Inflammatory macrophage (primary cell): ENCODE results near the gene PDIA5.

Experiments used
- DNase-seq, 2 donors: peaks; one replicate each; pipeline ENCODE4 v3.0.0-alpha.2; 2020 to 2022

Gene PDIA5

DNA sequence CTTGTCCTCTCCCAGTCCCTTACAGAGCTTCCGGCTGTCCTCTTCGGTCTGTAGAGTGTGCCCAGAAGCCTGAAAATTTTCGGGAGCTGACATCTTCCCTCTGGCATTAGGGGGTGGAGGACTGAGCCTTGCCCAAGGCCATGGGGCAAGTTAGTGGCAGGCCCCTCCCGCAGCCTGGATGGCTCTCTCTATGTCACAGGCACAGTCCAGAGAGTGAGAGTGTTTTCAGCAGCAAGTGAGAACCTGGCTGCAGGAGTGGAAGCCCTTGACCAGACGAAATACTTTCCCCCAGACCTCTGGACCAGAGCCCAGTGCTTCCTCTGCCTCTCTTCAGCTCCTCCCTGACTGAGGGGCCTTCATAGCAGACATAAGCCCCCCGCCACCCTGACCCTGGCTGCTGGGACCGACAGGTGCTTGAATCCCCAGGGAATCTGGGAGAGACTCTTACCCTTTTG lies 84.5 kb downstream of the PDIA5 start:
- DNase-seq = no peak

DNA sequence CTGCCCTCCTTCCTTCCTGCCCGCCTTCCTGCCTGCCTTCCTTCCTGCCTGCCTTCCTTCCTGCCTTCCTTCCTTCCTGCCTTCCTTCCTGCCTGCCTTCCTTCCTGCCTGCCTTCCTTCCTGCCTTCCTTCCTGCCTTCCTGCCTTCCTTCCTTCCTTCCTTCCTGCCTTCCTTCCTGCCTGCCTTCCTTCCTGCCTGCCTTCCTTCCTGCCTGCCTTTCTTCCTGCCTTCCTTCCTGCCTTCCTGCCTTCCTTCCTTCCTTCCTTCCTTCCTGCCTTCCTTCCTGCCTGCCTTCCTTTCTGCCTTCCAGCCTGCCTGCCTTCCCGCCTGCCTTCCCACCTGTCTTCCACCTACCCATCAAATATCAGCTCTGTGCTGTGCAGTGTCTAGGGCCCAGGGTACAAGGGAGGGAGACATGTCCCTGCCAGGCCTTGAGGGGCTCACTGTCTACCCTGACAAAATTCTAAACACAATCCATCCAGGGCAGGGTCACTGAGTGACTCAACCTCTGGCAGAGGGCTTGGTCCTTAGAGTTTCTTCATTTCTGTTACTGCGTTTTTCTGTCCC lies 85.1 kb downstream of the PDIA5 start:
- peak in 1 of 2 donors; percentile 1 for DNase-seq

DNA sequence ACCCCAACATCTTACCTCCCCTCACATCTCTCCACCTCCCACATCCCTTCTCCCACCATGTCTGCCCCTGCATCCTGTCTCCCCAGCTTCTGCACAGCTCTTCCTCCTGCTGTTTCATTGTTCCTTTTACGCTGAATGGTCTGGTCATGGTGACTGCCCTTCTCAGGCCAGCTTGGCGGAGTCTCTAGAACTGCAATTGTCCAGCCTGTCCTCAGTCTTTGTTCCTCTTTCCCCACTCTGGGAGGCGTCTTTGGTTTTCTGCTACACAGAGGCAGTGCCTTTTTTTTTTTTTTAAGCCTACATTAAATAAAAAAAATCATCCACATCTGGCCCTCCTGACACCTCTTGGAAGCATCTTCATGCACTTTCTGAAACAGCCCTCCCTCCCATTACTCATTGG lies 85.9 kb downstream of the PDIA5 start:
- peak; percentile 75 to 78 for DNase-seq

DNA sequence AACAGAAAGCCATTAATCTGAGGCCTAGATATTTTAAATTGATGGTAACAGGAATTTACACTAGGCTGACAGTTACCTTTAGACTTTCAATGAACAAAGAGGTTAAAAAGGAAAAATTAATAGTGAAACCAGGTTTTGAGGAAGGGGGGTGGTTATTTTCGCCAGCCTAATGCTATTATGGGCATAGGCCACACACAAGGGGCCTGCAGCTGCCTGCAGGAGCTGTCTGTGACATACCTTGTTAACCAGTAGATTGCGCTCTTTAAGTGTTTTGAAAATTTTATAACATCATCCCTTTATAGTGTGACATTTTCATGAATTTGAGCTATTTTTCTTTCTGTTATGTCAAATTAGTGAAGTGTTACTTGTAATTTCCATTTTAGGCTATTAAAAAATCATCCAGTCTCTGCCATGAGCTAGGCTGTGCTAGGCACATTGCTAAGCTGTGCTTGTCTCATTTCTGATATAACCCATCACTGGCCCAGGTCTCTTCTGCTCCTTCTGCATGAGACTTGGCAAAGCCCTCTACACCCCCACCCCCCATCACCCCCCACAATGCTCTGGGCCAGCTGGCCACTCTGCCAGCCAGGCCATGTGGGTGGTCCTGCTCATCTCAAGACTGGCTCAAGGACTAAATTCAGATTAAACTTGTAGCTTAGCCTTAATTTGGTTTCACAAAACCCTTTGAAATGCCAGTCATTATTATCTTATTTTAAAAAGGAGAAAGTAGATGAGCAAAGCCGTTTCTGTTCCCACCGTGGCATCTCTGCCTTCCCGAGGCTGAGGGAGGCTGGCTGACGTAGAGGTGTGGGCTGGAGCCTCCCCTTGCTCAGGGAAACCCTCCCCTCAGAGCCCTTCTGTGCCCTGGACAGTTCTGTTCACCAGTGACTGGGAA lies 86.5 kb downstream of the PDIA5 start:
- peak in 1 of 2 donors; percentile 16 for DNase-seq

DNA sequence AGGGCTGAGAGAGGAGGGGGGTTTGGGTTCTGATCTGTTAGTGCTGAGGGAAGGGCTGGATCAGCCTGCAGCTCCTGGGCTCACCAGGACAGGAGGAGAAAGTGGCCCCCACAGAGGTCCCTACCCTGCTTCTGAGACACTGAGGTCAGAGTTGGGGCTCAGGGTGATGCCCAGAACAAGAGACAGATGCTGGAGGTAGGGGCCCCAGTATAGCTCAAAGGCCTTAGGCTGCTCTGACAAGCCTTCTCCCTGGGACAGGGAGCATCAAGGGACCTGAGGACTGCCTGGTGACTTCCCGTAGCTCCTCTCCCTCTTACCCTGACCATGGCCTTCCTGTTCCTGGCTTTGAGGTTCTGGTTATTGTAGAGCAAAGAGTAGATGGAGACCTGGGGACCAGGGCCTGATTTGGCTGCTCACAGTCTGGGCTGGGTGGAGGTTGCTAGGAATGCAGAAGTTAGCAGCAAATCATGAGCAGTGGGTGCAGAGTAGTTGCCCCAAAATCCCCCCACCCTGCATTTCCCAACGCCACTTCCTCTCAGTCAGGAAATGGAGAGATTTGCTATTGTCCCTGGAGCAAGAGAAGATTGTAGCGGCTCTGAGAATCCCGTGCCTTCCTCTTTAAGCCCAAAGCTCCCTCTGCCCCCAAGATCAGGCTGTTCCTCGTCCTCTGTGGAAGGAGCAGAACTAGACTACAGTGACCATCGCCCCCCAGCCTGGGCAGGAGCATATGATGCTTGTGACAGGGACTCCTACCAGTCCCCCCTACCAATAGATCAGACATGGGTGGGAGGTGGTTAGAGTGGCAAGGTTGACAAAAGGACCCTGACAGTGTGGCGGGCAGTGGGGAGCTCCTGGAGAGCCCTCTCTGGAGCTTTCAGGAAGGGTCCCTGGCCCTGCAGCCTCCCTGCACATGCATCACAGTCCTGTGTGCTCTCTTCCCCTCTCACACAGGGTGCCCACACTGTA lies 87.5 kb downstream of the PDIA5 start:
- DNase-seq = peak; percentile 59 to 72

DNA sequence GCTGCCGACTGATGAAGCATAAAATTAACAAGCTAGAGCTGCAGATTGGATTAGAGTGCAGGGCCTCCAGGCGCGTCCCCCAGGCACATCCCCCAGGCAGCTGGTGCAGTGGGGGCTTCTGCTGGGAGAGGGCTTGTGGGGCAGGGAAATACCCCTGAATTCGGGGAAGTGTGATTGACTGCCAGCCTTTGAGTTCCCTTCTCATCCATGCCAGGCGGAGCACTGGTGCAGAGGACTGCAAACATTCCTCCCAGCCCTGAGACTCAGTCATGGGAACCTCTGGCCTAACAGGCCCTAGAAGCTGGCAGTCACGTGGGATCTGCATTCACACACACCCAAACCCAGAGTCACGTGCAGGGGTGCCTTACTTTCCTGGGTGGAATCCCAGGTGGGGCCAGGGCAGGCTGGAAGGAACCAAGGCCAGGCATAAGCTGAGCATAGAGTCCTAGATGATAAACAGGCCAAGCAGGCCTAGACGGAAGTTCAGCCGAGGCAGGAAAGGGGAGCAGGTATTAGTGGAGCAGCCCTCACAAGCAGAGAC lies 88.7 kb downstream of the PDIA5 start:
- no peak for DNase-seq

DNA sequence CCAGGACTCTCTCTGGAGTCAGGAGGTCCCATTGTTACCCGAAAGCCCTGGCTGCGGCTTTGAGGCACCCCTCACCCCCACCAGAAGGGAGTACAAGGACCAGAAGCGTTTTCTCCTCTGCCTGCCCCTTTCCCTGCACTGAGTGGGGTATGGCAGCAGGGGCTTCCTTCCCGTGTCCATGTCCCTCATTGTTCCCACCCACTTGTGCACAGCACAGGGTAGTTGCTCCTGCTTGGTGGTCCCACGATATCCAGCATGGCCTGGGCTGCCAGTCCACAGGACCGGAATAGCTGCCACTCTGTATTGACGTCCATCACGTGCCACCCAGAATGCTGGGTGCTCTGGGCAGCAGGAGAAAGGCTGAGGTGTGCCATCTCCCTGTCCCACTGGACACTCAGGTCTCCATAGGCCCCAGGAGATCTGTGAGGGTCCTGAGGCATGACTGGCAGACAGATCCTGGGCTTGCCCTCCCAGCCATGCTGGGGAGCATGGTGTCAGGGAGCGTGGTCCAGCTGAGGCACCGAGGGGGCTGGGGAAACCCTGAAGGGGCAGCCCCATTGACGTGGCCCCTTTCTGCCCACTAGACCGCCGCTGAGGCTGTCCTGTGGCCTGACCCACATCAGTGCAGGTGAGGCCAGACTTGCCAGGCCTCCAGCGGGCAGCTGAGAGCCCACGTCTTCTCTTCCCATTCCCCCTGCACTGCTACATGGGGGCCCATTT lies 89.6 kb downstream of the PDIA5 start:
- no peak for DNase-seq

DNA sequence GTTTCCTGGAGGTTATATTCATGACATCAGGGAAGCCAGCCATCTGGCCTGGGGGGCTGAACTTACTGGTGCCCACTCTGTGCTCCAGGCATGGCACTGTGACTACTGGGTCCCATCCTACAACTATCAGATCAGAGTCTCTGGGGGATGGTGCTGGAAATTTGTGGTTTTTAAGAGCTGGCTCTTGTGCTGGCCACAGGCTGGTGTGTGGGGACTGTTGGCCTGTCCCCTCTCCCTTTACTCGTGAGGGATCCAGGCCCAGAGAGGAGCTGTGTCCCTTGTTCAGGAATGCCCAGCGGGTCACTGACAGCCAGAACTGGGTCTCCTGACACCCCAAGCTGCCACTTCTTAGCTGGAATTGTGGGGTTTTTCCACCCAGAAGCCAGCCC lies 90.4 kb downstream of the PDIA5 start:
- DNase-seq = no peak

DNA sequence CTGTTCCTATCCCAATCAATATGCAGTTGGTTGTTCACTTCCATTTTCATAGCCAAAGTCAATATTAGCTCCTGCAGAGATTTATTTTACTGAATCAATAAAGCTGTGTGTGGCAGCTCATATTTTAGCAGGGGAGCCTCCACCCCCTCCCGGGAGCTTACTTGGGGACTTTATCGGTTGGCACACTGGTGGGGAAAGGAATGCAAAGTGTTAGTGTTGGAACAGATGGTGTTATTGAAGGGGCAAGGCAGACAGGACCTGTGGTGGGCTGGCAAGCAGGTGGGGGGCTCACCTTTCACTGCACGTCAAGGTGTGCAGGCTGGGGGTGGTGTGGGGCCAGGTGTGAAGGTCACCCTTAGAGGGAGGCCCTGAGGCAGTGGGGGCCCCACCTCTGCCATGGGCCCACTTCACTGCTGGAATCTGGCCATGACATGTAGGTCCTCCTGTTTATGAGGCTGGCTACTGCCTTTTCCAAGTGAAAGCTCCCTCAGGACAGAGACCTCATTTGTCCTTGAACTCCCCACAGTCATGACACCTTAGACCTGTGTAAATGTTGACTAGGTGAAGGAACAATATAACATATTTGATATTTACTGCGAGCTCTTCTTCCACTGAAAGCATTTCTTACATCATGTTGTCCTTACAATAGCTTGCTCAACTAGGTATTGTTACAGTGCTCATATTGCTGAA lies 90.9 kb downstream of the PDIA5 start:
- no peak for DNase-seq

DNA sequence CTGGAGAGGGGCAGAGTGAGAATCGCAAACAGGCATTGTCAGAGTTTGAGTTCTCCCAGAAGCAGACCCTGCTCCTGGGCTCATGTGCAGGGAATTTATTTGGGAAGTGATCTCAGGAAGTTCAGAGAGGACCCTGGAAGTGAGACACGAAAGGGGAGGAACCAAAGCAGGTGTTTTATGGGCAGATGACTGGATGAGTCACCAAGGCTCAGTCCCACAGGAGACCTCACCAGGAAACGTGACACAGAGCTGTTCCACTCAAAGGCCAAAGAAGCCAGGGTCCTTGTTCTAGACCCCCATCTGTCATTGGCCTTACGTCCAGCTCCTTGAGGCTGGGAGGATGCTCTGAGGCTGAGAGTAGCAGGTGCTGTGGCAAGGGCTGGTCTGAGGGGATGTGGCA lies 91.5 kb downstream of the PDIA5 start:
- DNase-seq = no peak

DNA sequence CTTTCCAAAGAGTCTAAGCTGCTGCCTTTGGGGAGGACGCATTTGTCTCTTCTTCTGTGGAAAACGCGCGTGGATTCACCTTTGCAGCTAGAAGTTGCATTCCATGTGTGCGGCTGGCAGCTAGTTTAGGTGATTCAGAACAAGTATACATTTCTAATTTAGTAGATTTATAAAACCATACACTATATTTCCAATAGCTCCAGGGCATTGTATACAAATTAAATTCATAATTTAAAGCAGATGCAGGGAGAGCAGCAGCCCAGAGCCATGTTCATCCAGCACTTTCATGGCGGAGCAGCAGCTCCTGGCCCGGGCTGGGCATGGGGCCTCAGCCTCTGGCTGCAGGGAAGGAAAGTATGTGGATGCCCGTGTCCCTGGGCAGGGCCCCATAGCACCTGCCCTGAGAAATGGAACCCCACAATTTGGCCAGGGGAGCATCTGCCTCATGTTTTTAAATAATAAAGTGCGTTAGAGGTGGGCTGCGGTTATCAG lies 92.1 kb downstream of the PDIA5 start:
- DNase-seq = no peak

DNA sequence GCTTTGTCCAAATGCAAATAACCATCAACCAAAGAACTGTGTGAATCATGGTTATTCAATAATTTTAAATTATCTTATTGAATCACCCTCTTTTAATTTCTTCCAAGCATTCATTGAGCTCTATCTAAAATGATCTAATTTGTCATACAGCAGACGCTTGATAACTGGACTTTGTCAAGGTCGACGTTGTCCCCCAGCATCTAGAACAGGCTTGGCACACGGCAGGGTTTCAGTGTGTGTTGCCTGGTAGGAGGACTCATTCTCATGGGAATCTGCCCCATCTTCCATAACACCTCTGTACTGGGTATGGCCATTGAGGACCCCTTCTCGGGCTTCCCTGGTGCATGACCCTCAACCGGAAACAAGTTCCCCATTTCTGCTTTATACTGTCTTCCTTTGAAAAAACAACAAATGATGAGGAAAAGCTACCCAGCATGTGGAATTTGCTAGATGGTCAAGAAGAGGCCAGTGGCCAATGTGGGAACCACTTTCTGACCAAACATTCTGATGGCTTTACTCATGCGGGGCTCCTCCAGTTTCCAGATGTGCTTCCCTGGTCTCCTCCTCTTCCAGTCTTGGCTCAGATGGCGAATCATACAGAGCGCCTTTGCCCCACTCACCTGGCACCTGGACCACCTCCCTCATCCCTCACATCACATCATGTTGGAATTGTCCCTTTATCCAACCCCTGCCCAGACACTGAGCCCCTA lies 93.3 kb downstream of the PDIA5 start:
- DNase-seq = no peak

DNA sequence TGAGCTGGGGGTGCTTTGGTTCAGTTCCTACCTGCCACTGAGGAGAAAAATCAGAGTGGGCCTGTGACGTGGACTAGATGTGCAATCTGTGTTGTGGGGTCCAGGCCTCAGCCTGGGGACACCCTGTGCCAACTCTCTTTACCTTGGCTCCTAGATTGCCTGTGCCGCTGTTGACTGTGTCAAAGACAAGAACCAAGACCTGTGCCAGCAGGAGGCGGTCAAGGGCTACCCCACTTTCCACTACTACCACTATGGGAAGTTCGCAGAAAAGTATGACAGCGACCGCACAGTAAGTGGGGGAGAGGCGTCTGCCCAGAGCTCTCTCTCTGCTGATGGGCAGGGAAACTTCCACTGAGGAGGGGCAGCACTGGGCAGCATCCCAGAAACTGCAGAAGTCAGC lies 94.3 kb downstream of the PDIA5 start:
- DNase-seq = no peak

DNA sequence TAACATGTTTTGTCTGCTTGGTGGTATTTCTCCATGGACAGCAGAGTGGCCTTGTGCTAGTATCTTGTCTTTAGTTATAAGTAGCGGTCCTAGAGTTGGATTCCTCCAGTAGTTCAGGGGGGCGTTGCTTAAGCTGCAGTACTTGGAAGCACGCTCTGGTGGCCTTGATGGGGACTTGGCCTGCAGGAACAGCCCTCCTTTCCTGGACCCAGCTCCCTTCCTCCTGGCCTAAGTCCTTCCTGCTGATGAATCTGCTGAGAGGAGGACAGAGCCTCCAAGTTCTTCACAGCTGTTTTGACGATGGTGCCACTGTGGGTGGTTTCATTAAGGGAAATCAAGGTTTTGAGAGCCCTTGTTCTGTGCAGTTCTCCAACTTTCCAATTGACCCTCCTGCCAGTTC lies 96.3 kb downstream of the PDIA5 start:
- no peak for DNase-seq

DNA sequence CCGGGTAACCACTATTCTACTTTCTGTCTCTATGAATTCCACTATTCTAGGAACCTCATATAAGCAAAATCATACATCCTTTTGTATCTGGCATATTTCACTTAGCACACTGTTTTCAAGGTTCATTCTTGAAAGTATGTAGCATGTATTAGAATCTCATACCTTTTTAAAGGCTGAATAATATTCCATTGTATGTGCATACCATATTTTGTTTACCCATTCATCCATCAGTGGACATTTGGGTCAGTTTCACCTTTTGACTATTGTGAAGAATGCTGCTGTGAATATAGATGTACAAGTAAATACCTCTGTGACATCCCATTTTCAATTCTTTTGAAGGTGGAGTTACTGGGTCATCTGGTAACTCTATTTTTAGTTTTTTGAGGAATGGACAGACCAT lies 98.3 kb downstream of the PDIA5 start:
- DNase-seq = no peak

DNA sequence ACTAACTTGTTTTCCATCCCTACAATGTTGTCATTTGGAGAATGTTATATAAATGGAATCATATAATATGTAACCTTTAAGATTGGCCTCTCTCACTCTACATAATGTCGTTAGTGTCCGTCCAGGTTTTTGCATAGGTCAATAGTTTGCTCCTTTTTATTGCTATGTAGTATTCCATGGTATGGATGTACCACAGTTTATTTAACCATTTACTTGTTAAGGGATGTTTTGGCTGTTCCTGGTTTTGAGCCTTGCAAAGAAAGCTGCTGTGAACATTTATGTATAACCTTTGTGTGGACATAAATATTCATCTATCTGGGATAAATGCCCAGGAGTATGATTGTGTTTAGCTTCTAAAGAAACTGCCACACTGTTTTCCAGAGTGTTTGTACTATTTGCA lies 100.9 kb downstream of the PDIA5 start:
- no peak for DNase-seq

DNA sequence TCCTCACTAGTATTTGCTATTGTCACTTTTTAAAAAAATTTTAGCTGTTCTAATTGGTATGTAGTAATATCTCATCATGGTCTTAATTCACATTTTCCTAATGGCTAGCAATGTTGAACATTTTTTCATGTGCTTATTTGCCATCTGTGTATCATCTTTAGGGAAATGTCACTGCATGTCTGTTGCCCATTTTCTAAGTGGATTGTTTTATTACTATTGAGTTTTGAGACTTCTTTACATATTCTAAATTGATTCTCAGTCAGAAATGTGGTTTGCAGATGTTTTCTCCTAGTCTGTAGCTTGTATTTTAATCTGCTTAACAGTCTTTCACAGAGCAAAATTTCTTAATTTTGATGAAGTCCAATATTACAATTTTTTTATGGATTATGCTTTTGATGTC lies 101.3 kb downstream of the PDIA5 start:
- DNase-seq = no peak

DNA sequence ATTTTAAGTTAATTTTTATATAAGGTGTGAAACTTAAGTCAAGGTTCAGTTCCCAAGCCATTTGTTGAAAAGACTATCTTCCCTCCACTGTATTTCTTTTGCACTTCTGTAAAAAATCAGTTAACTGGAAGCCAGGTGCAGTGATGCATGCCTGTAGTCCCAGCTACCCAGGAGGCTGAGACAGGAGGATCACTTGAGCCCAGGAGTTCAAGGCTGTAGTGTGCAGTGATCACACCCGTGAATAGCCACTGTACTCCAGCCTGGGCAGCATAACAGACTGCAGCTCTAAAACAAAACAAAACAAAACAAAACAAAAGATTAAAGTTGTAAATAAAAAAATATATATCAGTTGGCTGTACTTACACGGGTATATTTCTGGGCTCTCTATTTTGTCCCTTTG lies 101.8 kb downstream of the PDIA5 start:
- DNase-seq = no peak

DNA sequence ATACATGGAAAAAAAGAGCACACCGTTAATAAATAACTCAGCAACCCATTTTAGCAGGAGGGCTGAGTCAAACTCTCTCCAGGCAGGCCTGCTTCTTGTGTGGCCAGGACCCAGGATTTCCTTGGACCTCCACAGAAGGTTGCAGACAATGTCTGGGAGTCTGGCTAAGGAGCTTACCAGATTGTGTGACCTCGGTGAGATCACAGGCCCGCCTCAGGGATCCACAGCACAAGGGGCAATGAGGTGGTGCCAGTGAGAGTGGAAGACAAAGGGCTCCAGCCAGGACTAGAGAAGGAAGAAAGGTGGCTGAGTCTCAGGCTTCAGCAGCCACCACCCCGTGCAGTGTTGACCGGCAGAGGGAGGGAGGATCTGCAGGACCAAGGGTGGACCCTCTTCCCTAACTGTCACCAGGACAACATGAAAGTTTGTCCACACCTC lies 102.7 kb downstream of the PDIA5 start:
- no peak for DNase-seq

DNA sequence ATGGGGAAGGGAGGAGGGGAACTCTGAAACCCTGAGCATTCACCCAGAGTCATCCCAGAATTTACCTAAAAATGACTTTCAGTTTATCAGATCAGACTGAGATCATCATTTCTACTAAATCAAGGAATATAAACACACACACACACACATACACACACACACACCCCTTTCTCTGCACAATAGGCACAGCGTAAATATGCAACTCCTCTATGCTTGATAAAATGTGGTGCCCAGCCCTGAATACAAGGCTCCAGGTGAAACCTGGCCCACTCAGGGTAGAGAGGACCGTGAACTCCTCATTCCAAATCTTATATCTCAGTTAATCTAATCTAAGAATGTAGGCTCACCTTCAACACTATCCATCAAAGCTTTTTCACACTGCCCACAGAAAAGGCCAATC lies 103.1 kb downstream of the PDIA5 start:
- no peak for DNase-seq

DNA sequence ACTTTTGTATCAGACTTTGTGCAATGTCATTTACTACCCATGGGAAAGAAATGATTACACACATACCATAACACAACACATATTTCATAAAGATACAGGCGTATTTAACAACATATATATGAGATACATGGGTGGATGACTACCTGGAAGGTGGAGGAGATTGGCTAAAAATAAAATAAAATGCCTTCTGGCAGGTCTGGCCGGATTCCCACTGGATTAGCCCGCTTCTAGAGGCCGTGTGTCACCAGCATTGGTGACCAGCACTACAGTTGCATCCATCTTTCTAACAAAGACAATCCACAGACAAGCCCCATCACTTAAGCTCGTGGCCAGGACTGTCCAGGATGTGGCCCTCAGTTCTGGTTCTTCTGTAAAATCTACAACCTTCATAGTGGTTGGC lies 114.0 kb downstream of the PDIA5 start:
- no peak for DNase-seq
